ENCODE data around the gene ADGRL4.

The ADGRL4 gene

GRCh38 chr1:79041666-79042065, 35.1 kb upstream of the ADGRL4 start:
- no peak overlapping the region for H3K27ac ChIP-seq
- TF ChIP-seq CTCF (conservative IDR thresholded peaks at IDR 0.05), result no peak

DNA sequence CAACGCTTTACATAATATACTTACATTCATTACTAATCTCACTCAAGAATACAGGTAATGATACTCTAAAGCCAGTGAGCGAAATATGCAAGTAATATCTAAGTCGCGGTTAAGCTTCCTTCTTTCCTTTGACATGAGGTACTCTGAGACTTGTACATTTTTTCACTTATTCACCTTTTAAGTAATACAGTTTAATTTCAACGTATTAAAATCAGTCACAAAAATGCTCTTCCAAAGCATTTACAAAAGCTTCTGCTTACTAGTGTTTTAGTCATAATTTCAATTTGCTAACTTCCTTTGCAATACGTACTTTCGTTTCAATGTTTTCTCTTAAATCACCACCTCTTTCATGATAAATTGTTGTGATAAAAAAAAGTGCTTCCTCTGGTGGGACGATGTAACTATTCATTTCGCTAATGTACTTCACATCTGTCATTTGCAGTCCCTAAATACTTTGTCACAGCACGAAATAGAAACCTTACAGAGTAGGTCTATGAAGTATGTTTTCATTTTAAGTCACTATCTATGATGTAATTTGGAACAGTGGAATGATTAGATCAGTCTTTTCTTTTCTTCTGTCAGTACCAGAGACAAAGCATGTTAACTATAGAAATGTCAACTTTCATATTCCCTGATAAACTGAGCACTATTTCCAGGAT, 34.0 kb upstream of the ADGRL4 start:
- no peak for TF ChIP-seq CTCF (conservative IDR thresholded peaks at IDR 0.05)
- no peak overlapping the region for H3K27ac ChIP-seq

GRCh38 chr1:79037085-79037484, 30.6 kb upstream of the ADGRL4 start:
- TF ChIP-seq CTCF (conservative IDR thresholded peaks at IDR 0.05), result no peak
- no peak overlapping the region for H3K27ac ChIP-seq

DNA sequence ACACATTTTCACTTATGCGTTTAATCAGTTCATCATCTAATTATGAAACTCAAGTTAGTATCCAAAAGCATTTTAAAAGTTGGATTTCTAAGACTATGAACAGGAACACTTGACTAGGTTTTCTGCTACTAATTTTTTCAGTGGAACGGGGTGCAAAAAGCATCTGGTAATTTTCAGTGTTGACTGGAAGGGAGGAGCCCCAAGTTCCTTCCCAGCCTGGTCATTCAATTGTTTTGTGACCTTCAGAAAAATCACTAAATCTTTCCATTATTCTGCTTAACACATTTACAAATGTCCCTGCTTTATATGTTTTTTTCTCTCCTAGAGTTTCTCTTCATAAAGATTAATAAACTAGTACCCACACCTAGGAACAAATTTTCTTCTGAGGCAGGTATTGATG, 6.0 kb upstream of the ADGRL4 start:
- no peak for TF ChIP-seq CTCF (conservative IDR thresholded peaks at IDR 0.05)
- no peak overlapping the region for H3K27ac ChIP-seq

- H3K27ac ChIP-seq, result no peak overlapping the region
- no peak for TF ChIP-seq CTCF (conservative IDR thresholded peaks at IDR 0.05)
These were observed 4.1 kb upstream of the ADGRL4 start for GRCh38 chr1:79010589-79010988.

- no peak for TF ChIP-seq CTCF (conservative IDR thresholded peaks at IDR 0.05)
- H3K27ac ChIP-seq, result no peak overlapping the region
These were observed 585 bp downstream of the ADGRL4 start for GRCh38 chr1:79005945-79006344.

GRCh38 chr1:79004916-79005315, 1.6 kb downstream of the ADGRL4 start:
- no peak overlapping the region for H3K27ac ChIP-seq
- TF ChIP-seq CTCF (conservative IDR thresholded peaks at IDR 0.05), result no peak

Data from VCaP (cell line).